ENCODE measurements around the gene KNSTRN. TPM values are rescaled to one million over a fixed set of nuclear protein-coding genes. Genes with fewer than 3 reads are reported as not detected.
A peak's percentile ranks its signal among the peaks of the same experiment; 100 is the strongest.

KNSTRN gene
- total and polyA plus RNA-seq, 2 of the 13 experiments (the other 11 are each of a cell fraction or from before 2014, with no cell fraction given): 20.3 to 62.3 TPM

DNA sequence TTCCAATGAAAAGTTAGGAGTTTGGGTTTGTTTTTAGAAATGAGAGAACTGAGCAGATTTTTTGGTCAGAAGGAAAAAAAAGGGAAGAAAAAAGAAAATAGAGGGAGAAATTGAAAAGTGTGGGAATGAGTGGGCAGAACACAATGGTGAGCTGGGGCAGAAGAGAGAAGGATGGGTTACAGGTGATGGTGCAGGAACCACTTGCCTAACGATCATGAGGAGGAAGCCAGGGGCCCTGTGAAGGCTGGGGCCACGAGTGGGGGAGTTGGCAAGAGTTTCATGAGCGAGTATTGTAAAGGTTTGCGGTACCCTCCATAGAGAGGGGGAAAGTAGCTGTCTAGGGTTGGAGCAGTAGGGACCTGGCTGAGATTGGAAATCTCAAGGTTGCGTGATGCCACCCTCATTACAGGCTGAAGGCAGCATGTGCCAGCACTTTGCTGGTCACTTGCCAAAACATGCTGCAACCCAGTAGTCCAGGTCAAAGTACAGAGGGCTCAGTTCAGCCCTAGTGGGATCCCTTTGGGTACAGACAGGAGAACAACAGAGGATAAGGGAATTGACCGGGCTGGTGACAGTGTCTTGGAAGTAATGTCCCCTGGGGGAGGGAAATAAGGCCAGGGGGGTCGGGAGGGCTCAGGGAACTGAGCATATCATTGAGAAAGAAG, 29.7 kb downstream of the KNSTRN start (continued):
- no peak for TF ChIP-seq GRHL1 (CRISPR knock-in tag; conservative IDR thresholded peaks at IDR 0.05)
- no peak for TF ChIP-seq POGZ (CRISPR knock-in tag; IDR thresholded peaks at IDR 0.05)
- TF ChIP-seq ZFP90 (CRISPR knock-in tag; IDR thresholded peaks at IDR 0.05; ENCODE audit: borderline replicate concordance): no peak
- TF ChIP-seq CBX2 (IDR thresholded peaks at IDR 0.05; ENCODE audit: low read depth, low read length): no peak
- no peak for TF ChIP-seq CBX2 (CRISPR knock-in tag; IDR thresholded peaks at IDR 0.05; ENCODE audit: low read depth)
- TF ChIP-seq NFE2L2 (IDR thresholded peaks at IDR 0.05; ENCODE audit: low read length): no peak
- no peak for TF ChIP-seq YY1 (IDR thresholded peaks at IDR 0.05; ENCODE audit: insufficient read depth, insufficient replicate concordance, low read depth, low read length)
- TF ChIP-seq, protein P1, sequence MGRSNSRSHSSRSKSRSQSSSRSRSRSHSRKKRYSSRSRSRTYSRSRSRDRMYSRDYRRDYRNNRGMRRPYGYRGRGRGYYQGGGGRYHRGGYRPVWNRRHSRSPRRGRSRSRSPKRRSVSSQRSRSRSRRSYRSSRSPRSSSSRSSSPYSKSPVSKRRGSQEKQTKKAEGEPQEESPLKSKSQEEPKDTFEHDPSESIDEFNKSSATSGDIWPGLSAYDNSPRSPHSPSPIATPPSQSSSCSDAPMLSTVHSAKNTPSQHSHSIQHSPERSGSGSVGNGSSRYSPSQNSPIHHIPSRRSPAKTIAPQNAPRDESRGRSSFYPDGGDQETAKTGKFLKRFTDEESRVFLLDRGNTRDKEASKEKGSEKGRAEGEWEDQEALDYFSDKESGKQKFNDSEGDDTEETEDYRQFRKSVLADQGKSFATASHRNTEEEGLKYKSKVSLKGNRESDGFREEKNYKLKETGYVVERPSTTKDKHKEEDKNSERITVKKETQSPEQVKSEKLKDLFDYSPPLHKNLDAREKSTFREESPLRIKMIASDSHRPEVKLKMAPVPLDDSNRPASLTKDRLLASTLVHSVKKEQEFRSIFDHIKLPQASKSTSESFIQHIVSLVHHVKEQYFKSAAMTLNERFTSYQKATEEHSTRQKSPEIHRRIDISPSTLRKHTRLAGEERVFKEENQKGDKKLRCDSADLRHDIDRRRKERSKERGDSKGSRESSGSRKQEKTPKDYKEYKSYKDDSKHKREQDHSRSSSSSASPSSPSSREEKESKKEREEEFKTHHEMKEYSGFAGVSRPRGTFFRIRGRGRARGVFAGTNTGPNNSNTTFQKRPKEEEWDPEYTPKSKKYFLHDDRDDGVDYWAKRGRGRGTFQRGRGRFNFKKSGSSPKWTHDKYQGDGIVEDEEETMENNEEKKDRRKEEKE (IDR thresholded peaks at IDR 0.05): no peak
- no peak for TF ChIP-seq TSC22D2 (CRISPR knock-in tag; IDR thresholded peaks at IDR 0.05; ENCODE audit: borderline replicate concordance)
- no peak for TF ChIP-seq ZNF563 (CRISPR knock-in tag; IDR thresholded peaks at IDR 0.05)
- TF ChIP-seq, protein P2, sequence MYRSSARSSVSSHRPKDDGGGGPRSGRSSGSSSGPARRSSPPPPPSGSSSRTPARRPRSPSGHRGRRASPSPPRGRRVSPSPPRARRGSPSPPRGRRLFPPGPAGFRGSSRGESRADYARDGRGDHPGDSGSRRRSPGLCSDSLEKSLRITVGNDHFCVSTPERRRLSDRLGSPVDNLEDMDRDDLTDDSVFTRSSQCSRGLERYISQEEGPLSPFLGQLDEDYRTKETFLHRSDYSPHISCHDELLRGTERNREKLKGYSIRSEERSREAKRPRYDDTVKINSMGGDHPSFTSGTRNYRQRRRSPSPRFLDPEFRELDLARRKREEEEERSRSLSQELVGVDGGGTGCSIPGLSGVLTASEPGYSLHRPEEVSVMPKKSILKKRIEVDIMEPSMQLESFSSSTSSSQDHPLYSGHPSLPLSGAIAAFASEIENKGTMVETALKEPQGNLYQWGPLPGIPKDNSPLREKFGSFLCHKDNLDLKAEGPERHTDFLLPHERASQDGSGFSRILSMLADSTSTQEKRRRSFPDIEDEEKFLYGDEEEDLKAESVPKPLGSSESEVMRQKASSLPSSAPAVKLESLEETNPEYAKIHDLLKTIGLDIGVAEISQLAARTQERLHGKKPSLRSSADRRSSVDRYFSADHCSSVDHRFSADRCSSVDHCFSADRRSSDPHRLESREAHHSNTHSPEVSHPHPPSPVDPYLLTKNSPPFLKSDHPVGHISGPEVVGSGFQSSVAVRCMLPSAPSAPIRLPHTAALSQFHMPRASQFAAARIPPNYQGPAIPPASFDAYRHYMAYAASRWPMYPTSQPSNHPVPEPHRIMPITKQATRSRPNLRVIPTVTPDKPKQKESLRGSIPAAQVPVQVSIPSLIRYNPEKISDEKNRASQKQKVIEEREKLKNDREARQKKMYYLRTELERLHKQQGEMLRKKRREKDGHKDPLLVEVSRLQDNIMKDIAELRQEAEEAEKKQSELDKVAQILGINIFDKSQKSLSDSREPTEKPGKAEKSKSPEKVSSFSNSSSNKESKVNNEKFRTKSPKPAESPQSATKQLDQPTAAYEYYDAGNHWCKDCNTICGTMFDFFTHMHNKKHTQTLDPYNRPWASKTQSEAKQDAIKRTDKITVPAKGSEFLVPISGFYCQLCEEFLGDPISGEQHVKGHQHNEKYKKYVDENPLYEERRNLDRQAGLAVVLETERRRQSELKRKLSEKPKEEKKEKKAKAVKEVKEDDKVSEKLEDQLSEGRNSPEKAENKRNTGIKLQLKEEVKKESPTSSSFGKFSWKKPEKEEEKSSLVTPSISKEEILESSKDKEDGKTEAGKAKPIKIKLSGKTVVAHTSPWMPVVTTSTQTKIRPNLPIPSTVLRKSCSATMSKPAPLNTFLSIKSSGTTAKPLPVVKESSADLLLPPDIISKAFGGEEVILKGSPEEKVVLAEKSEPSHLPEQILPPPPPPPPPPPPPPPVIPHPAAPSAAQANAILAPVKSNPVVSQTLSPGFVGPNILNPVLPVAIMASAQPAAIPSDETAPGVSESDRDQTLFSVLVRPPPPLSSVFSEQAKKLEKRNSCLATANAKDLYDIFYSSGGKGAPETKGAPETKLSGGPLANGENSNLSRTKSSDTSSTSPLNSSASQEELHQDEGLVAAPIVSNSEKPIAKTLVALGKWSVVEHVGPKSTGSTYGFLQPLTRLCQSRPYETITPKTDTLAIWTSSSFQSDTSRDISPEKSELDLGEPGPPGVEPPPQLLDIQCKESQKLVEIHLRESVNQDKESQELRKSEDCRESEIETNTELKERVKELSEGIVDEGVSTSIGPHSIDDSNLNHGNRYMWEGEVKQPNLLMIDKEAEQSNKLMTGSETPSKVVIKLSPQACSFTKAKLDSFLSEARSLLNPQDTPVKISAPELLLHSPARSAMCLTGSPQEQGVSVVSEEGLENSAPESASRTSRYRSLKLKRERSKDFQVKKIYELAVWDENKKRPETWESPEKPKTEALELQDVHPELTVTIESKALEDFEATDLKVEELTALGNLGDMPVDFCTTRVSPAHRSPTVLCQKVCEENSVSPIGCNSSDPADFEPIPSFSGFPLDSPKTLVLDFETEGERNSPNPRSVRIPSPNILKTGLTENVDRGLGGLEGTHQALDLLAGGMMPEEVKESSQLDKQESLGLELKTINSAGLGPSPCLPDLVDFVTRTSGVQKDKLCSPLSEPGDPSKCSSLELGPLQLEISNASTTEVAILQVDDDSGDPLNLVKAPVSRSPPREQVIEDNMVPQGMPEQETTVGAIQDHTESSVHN (CRISPR knock-in tag; IDR thresholded peaks at IDR 0.05): no peak
- TF ChIP-seq HMG20A (CRISPR knock-in tag; IDR thresholded peaks at IDR 0.05; ENCODE audit: borderline replicate concordance): peak; percentile 54; the same call in 1 of the 2 replicates
- TF ChIP-seq ZNF792 (CRISPR knock-in tag; IDR thresholded peaks at IDR 0.05): no peak
- no peak for TF ChIP-seq ZNF552 (CRISPR knock-in tag; IDR thresholded peaks at IDR 0.05; ENCODE audit: borderline replicate concordance)
- TF ChIP-seq ZNF136 (CRISPR knock-in tag; IDR thresholded peaks at IDR 0.05; ENCODE audit: low read depth): no peak
- TF ChIP-seq FLYWCH1 (CRISPR knock-in tag; IDR thresholded peaks at IDR 0.05): no peak
- no peak for TF ChIP-seq ZNF543 (CRISPR knock-in tag; IDR thresholded peaks at IDR 0.05)
- TF ChIP-seq KLF12 (CRISPR knock-in tag; IDR thresholded peaks at IDR 0.05; ENCODE audit: borderline replicate concordance): no peak
